Measurements from ENCODE around the gene ADAMTS6. TPM values are rescaled to one million over a fixed set of nuclear protein-coding genes. Genes with fewer than 3 reads are reported as not detected.

The ADAMTS6 gene
- total and polyA plus RNA-seq, 2 of the 13 experiments (the other 11 are each of a cell fraction or from before 2014, with no cell fraction given) = 3.1 to 8.2 TPM

GRCh38 chr5:65246741-65247140 lies 235.0 kb downstream of the ADAMTS6 start (continued):
- TF ChIP-seq ELF3 (CRISPR knock-in tag; IDR thresholded peaks at IDR 0.05) = no peak

GRCh38 chr5:65244031-65244430 lies 237.7 kb downstream of the ADAMTS6 start:
- Histone ChIP-seq H3K9ac (ENCODE audit: insufficient read depth, low read depth, low read length) (no peak overlapping the region), H3K4me1 (ENCODE audit: insufficient read depth, low read length) (peaks cover 15% of the 10 kb centered on the region), H3K4me3 (replicated peaks in 1 of 3; ENCODE audit: insufficient read depth in 1 of 3, low read depth in 2 of 3, low read length in 3 of 3) (no peak overlapping the region), H3K79me2 (ENCODE audit: insufficient read depth, low read length) (no peaks in the 10 kb centered on the region), H3K36me3 (replicated peaks in 1 of 2; ENCODE audit: control insufficient read depth in 1 of 2, insufficient read depth in 2 of 2, low read length in 2 of 2) (no peaks in the 10 kb centered on the region), H2AFZ (ENCODE audit: low read length) (no peak overlapping the region), H3K9me3 (ENCODE audit: low read length) (no peaks in the 10 kb centered on the region), H3K27me3 (ENCODE audit: control insufficient read depth in 1 of 2, insufficient read depth in 2 of 2, low read length in 2 of 2) (no peaks in the 10 kb centered on the region), H3K4me2 (ENCODE audit: low read depth, low read length) (no peak overlapping the region), H4K20me1 (ENCODE audit: insufficient read depth, low read length) (no peaks in the 10 kb centered on the region), H3K27ac (ENCODE audit: extremely low read length, insufficient read depth, low read length) (no peak overlapping the region)
- intact Hi-C loops (cut with micrococcal nuclease; ENCODE audit: unreplicated experiment) (no loop called here), in situ Hi-C loops (cut with HindIII; ENCODE audit: extremely low pct_ligation_motif_present, low pct_unique_long_range_greater_than_20kb) (no loop called here)
- POLR2A ChIA-PET = no interaction called here
- FAIRE-seq (no peak), DNase-seq (ENCODE audit: low spot score) (no peak), ATAC-seq (no peak)
- 91% methylated on average over 4 of the region's 4 CpGs for WGBS (ENCODE audit: low lambda C conversion rate)
- no peak for TF ChIP-seq ZNF580 (CRISPR knock-in tag; IDR thresholded peaks at IDR 0.05; ENCODE audit: borderline replicate concordance, low read depth)
- no peak for TF ChIP-seq PCBP2 (optimal IDR thresholded peaks at IDR 0.05; ENCODE audit: low read depth, low read length, poor library complexity, severe bottlenecking)
- TF ChIP-seq FLYWCH1 (CRISPR knock-in tag; IDR thresholded peaks at IDR 0.05) = no peak
- no peak for TF ChIP-seq ZSCAN5A (CRISPR knock-in tag; IDR thresholded peaks at IDR 0.05; ENCODE audit: borderline replicate concordance)
- TF ChIP-seq SATB2 (CRISPR knock-in tag; IDR thresholded peaks at IDR 0.05) = no peak
- no peak for TF ChIP-seq TCF7 (IDR thresholded peaks at IDR 0.05; ENCODE audit: low read depth)
- CTCF ChIA-PET (ENCODE audit: low intra/inter-chr PET ratio, low total read pairs) = no interaction called here
- BruUV-seq (replicated peaks) = no TSS peak
